IPS-20b (cell line): Measurements from ENCODE around the gene NMBR.
"Not testable (repeated sequence)": the region's sequence is repeated elsewhere in the genome, so short reads cannot be mapped to it uniquely, and the experiment has no call there.

ENCODE experiments used
- H3K27ac ChIP-seq: one replicate; pipeline ENCODE4 v1.5.1; 2013; ENCODE audit warnings: low read length
- H3K27me3 ChIP-seq: 2 replicates; pipeline ENCODE4 v1.6.1; 2013; ENCODE audit warnings: mild to moderate bottlenecking, low read length, inconsistent platforms; ENCODE audit not compliant: insufficient read depth
- H3K36me3 ChIP-seq: 2 replicates; pipeline ENCODE4 v1.6.1; 2013; ENCODE audit warnings: low read depth, mild to moderate bottlenecking, inconsistent platforms, low read length, moderate library complexity; ENCODE audit not compliant: insufficient read depth
- H3K4me1 ChIP-seq: 2 replicates; pipeline ENCODE4 v1.6.1; 2013; ENCODE audit warnings: mild to moderate bottlenecking, control low read depth, inconsistent platforms, low read length, moderate library complexity; ENCODE audit not compliant: insufficient read depth
- H3K4me3 ChIP-seq: 2 replicates; pipeline ENCODE4 v1.5.1; 2013; ENCODE audit warnings: mild to moderate bottlenecking, low read length, inconsistent platforms
- H3K9ac ChIP-seq: 2 replicates; pipeline ENCODE4 v1.6.1; 2013; ENCODE audit warnings: low read depth, mild to moderate bottlenecking, inconsistent platforms, low read length, moderate library complexity
- H3K9me3 ChIP-seq: 2 replicates; pipeline ENCODE4 v1.6.1; 2013; ENCODE audit warnings: mild to moderate bottlenecking, low read depth, low read length, inconsistent platforms; ENCODE audit not compliant: insufficient read depth

The NMBR gene

DNA sequence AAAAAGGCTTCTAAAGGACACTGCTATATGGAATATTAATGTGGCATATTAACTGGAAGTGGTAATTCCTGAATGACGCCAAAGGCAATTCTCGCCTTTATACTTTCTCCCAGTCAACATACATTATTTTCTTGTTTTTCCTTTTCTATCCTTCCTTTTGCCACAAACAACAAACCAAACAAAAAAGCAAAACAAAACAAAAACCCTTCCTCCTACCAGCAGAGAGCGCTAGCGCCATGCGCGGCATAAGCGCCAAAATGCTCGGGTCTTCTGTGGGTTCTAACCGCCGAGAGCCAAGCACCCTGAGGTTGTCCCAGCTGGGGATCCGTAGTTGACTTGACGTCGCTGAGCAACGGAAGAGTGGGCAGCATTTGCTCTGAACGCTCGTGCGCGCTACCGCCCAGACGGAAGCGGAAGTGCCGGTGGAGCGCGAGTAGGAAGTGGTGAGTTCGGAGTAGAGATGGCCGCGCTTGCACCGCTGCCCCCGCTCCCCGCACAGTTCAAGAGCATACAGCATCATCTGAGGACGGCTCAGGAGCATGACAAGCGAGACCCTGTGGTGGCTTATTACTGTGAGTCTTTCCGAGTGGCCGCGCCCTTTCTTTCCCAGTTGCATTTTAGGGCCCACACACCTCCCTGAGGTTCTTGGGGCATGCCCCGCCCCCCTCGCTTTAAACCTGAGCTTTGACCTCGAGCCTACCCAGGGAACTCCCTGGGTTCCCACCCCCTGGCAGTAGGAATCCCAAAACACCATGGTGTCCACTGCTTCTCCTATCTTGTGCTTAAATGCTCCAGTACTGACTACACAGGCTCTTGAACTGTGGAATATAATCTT is at the start of gene NMBR, which contains the start of gene VTA1:
Gene NMBR, minus strand, starts transcription at position 295 of the 835 bp plus-strand sequence. CDS start 58,464 bp downstream, outside the sequence.
Gene VTA1, plus strand, starts transcription at position 436 of the 835 bp plus-strand sequence. Its CDS starts 25 bp downstream, at position 461.
- Histone ChIP-seq H3K27me3 (no peaks in the 10 kb centered on the region), H3K27ac (peak within 1 kb of the TSS; percentile 40), H3K36me3 (no peaks in the 10 kb centered on the region), H3K4me3 (peak within 1 kb of the TSS; percentile 94), H3K4me1 (peaks cover 12% of the 10 kb centered on the region), H3K9ac (peak within 1 kb of the TSS; percentile 84; the same call in 1 of the 2 replicates), H3K9me3 (no peaks in the 10 kb centered on the region)

DNA sequence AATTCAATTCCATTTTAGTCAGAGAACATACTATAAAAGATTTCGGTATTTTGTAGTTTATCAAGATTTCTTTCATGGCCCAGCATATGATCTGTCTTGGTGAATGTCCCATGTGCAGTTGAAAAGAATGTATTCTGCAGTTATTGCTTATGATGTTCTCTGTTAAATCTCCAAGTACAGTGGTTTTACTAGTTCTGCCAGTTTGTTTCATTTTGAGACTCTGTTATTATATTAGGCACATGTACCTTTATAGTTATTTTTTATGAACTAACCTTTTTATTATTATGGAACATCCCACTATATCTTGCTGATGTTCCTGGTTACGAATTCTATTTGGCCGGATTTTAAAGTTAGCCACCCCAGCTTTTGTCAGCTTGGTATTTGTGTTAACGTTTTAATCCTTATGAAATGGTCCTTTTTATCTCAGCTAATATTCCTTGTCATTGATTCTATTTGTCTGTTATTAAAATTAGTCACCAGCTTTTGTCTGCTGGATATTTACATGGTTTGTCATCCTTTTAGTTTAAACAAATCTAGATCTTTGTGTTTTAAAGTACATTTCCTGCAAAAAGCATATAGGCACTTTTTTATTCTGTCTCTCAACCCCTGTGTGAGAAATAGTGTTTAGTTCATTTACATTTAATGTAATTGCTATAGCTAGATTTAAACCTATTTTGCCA is 49.1 kb upstream of the NMBR start:
- Histone ChIP-seq H3K4me3 (no peak overlapping the region), H3K27me3 (no peaks in the 10 kb centered on the region), H3K36me3 (peaks cover 31% of the 10 kb centered on the region), H3K9me3 (no peaks in the 10 kb centered on the region), H3K27ac (no peak overlapping the region), H3K4me1 (no peaks in the 10 kb centered on the region), H3K9ac (no peak overlapping the region)

DNA sequence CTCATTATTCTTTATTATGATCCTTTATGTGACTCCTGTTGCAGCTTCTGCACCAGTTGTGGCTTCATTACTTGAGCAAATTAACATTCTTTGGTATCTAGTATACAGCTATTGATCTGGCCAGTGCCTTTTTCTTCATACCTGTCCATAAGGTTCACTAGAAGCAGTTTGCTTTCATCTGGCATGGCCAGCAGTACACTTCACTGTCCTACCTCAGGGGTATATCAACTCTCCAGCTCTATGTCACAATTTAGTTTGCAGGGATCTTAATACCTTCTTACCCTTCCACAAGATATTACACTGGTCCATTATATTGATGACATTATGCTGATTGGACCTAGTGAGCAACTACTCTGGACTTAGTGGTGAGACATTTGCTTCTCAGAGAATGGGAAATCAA is 46.7 kb upstream of the NMBR start:
- no peaks in the 10 kb centered on the region for H3K27me3 ChIP-seq

DNA sequence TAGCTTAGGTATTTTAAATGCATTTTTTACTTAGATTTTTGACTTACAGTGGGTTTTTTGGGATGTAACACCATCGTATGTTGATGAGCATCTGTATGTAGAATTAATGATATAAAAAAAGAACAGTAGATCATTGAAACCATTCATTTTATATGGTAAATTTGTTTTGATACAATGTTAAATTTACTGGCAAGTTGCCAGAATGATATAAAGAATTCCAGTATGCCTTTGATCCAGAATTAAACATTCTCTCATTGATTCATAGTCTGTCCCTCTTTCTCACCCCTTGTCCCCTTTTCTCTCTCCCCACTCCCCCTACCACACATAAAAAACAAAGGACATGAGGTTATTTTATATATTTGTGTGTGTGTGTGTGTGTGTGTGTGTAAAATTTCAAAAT is 45.4 kb upstream of the NMBR start:
- Histone ChIP-seq H3K9me3 (no peaks in the 10 kb centered on the region), H3K4me1 (no peaks in the 10 kb centered on the region), H3K36me3 (peaks cover 19% of the 10 kb centered on the region), H3K4me3 (no peak overlapping the region), H3K27me3 (no peaks in the 10 kb centered on the region), H3K27ac (no peak overlapping the region), H3K9ac (no peak overlapping the region)

More for the DNA sequence above, 46.7 kb upstream of the NMBR start:
- no peaks in the 10 kb centered on the region for H3K4me1 ChIP-seq
- no peak overlapping the region for H3K4me3 ChIP-seq
- no peaks in the 10 kb centered on the region for H3K9me3 ChIP-seq
- H3K27ac ChIP-seq = no peak overlapping the region
- peaks cover 23% of the 10 kb centered on the region for H3K36me3 ChIP-seq
- no peak overlapping the region for H3K9ac ChIP-seq

DNA sequence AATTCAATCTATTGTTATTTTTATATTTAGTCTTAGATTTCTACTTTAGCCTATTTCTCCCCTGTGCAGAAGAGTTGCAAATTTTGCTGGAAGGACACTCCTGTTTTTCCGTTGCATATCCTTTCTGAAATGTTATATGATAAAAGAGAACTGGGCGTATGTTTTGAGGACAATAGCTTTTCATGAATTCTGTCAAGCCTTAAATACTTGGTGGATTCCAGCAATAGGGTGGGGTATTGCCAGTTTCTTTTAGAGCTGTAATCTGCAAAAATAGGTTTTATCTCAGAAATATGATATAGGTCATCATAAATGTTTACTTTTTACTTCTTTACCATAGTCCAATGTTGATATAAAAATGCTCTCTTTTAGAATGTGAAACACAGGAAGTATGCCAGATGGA is 42.1 kb upstream of the NMBR start:
- H3K27me3 ChIP-seq = no peaks in the 10 kb centered on the region
- no peak overlapping the region for H3K4me3 ChIP-seq
- no peaks in the 10 kb centered on the region for H3K4me1 ChIP-seq
- H3K9ac ChIP-seq = no peak overlapping the region
- H3K9me3 ChIP-seq = no peaks in the 10 kb centered on the region
- H3K27ac ChIP-seq = no peak overlapping the region
- H3K36me3 ChIP-seq = peaks cover 19% of the 10 kb centered on the region

DNA sequence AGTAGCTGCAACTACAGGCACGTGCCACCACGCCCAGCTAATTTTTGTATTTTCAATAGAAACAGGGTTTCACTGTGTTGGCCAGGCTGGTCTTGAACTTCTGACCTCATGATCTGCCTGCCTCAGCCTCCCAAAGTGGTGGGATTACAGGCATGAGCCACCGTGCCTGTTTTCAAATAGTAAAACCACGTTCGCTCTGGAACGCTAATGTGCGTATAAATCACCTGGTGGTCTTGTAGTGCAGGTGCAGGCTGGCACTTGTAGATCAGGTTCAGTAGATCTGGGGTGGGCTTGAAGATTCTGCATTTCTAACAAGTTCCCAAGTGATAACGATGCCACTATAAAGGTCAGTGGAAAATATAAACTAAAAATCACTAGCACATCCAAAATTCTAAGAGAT is 41.4 kb upstream of the NMBR start:
- not testable (repeated sequence) for H3K4me1 ChIP-seq, H3K27ac ChIP-seq, H3K4me3 ChIP-seq, H3K27me3 ChIP-seq, H3K9ac ChIP-seq, H3K9me3 ChIP-seq
- H3K36me3 ChIP-seq = peaks cover 19% of the 10 kb centered on the region

DNA sequence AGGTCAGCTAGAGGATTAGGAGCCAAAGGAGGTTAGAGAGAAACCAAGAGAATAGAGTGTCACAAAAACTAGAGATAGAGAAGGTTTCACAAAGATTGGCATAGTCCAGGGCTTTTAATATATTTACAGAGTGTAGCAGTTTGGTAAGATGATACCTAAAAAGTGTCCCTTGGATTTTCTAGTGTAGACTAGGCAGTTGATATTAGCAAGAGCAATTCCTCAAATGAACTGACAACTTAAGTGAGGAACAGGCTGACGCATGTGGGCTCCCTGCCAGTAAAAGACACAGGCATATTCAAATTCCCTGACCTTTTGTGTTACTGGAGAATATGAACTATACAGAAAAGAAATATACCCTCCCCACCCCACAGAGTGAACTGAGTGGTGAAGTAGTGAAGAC is 40.3 kb upstream of the NMBR start:
- Histone ChIP-seq H3K27ac (no peak overlapping the region), H3K9ac (no peak overlapping the region), H3K9me3 (no peaks in the 10 kb centered on the region), H3K4me3 (no peak overlapping the region), H3K27me3 (no peaks in the 10 kb centered on the region), H3K36me3 (peaks cover 15% of the 10 kb centered on the region), H3K4me1 (no peaks in the 10 kb centered on the region)

DNA sequence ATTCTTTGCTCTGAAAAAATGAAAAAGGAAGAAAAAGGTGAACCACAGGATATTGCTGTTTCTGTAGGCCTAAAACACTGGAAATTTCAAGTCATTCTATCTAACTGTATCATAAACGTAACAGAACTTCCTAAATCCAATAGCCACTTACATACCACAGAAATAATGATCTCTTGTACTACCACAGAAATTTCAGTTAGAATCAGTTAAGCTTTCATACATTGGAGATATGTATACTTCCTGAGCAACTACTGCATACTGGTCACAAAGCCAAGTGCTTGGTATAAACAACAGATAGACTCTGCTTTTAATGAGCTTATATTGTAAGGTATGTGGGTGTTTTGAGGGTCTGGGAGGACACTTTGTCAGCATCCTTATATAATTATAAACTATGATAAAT is 38.7 kb upstream of the NMBR start:
- Histone ChIP-seq H3K4me1 (no peaks in the 10 kb centered on the region), H3K27ac (no peak overlapping the region), H3K4me3 (no peak overlapping the region), H3K36me3 (peaks cover 14% of the 10 kb centered on the region), H3K9me3 (no peaks in the 10 kb centered on the region), H3K27me3 (no peaks in the 10 kb centered on the region), H3K9ac (no peak overlapping the region)

DNA sequence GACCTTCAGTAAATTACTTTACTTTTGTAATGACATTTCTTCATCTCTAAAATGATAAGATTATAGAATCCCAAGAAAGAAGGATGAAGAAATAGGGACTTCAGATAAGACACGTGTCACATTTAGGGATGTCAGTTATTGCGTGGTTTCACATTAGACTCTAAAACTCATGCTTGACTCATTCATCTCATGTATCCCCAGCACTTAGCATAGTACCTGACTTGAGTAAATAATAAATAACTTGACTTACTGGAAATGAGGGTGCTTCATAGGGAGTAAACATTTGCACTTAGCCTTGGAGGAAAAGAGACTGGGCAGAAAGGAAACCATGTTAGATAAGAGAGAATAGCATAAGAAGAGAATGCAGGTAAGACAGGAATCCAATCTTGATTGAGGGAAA is 37.4 kb upstream of the NMBR start:
- Histone ChIP-seq H3K27ac (no peak overlapping the region), H3K9ac (no peak overlapping the region), H3K27me3 (no peaks in the 10 kb centered on the region), H3K4me1 (no peaks in the 10 kb centered on the region), H3K9me3 (no peaks in the 10 kb centered on the region), H3K36me3 (peaks cover 3% of the 10 kb centered on the region; the same call in 1 of the 2 replicates), H3K4me3 (no peak overlapping the region)

DNA sequence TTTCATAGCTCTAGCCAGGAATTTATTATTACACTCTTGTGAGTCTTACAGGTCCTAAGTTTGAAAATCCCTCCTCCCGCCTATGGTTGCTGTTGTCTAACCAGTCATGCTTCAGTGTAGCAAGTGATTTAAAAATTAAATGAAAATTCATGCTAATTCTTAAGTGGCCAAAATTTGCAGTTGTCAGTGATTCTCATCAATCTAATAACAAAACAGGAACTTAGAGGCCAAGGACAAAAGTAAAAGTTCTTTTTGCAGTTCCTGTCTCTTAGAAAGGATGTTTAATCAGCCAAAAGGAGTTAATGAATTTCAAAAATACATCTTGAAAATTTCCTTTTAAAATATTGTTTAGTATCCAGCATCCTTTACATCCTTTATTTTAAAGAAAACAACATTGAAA is 36.4 kb upstream of the NMBR start:
- no peaks in the 10 kb centered on the region for H3K4me1 ChIP-seq
- no peak overlapping the region for H3K27ac ChIP-seq
- H3K9ac ChIP-seq = no peak overlapping the region
- no peaks in the 10 kb centered on the region for H3K36me3 ChIP-seq
- no peaks in the 10 kb centered on the region for H3K9me3 ChIP-seq
- H3K4me3 ChIP-seq = no peak overlapping the region
- no peaks in the 10 kb centered on the region for H3K27me3 ChIP-seq

DNA sequence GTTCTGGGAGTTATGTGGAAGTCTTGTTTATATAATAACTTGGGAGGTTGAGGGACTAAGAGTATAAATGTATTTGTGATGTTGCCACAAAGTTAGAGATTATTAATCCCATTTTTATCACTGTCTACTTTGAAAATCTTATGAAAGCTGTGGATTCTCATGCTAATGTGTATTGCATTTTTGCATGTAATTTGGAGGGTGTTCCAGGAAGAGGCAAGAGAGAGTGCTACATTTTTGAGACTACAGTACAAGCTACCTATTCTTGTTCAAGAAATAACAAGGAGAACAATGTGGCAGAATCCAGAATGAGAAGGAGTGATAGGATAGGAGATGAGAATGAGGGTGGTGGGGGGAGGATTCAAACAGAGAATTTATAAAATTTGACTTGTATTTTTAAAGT is 35.1 kb upstream of the NMBR start:
- Histone ChIP-seq H3K27ac (no peak overlapping the region), H3K9ac (no peak overlapping the region), H3K27me3 (no peaks in the 10 kb centered on the region), H3K4me3 (no peak overlapping the region), H3K36me3 (peaks cover 8% of the 10 kb centered on the region), H3K9me3 (no peaks in the 10 kb centered on the region), H3K4me1 (no peaks in the 10 kb centered on the region)

DNA sequence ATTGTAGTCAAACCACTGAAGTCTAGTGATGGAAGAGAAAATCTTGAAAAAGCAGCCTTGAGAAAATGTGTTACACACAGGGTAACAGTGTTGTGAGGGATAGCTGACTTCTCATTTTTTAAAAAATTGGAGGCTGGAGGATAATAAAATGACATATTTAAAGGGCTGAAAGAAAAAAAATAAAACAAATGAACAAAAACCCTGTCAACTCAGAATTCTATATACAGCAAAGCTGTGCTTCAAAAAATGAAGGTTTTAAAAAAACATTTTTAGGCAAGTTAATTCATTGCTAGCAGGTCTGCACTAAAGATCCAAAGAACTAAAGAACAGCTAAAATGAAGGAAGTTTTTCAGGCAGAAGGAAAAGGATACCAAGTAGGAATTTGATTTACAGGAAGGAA is 31.2 kb upstream of the NMBR start:
- Histone ChIP-seq H3K9ac (no peak overlapping the region), H3K4me1 (no peaks in the 10 kb centered on the region), H3K36me3 (peaks cover 22% of the 10 kb centered on the region), H3K27ac (no peak overlapping the region), H3K27me3 (no peaks in the 10 kb centered on the region), H3K4me3 (no peak overlapping the region), H3K9me3 (no peaks in the 10 kb centered on the region)
